IPS-18c (cell line): ENCODE measurements around the gene TENM4.
"Not testable (repeated sequence)": the region's sequence is repeated elsewhere in the genome, so short reads cannot be mapped to it uniquely, and the experiment has no call there.

Source experiments
- H3K4me3 ChIP-seq: 2 replicates; pipeline ENCODE4 v1.7.0; 2013; ENCODE audit warnings: low read depth, mild to moderate bottlenecking, low read length, moderate library complexity; ENCODE audit not compliant: insufficient read depth
- H3K9me3 ChIP-seq: one replicate; pipeline ENCODE4 v1.6.1; 2013; ENCODE audit warnings: mild to moderate bottlenecking, low read length, moderate library complexity; ENCODE audit not compliant: control insufficient read depth, insufficient read depth

The TENM4 gene

DNA sequence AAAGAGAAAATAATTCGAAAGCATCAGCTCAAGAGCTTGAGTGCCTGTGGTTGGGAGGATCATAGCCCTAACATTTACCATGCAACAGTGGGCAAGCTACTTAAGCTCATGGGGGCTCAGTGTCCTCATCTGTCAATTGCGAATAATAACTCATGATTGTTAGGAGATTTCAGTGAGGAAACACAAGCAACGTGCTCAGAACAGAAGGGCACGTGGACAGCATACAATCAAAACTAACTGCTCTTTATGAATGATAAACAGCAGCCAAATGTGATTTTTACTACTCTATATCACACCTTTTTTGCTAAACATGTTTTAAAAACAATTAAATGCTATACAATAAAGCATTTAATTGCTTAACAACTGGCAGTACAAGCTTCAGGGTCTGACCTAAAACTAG is 556.1 kb downstream of the TENM4 start:
- H3K9me3 ChIP-seq, result peaks cover under 1% of the 10 kb centered on the region
- no peak overlapping the region for H3K4me3 ChIP-seq

DNA sequence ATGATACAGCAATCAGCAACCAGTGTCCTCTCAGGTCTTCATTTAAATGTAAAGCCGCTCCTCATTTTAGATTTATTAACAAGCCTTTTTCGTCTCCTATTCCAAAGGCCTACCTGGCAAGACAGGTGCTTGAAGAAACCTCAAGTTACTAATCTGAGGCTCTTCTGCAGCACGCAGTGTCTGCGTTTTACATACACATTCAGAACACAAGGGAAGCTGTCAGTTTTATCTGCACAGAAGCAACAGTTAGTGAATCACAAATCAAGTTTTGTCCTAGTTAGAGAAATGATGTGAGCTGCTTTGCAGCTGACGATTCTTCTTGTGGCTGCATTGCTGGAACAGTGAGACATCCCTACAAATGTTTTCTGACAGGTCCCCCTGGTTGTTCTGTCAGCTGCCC is 557.3 kb downstream of the TENM4 start:
- H3K9me3 ChIP-seq, result peaks cover 10% of the 10 kb centered on the region
- no peak overlapping the region for H3K4me3 ChIP-seq

DNA sequence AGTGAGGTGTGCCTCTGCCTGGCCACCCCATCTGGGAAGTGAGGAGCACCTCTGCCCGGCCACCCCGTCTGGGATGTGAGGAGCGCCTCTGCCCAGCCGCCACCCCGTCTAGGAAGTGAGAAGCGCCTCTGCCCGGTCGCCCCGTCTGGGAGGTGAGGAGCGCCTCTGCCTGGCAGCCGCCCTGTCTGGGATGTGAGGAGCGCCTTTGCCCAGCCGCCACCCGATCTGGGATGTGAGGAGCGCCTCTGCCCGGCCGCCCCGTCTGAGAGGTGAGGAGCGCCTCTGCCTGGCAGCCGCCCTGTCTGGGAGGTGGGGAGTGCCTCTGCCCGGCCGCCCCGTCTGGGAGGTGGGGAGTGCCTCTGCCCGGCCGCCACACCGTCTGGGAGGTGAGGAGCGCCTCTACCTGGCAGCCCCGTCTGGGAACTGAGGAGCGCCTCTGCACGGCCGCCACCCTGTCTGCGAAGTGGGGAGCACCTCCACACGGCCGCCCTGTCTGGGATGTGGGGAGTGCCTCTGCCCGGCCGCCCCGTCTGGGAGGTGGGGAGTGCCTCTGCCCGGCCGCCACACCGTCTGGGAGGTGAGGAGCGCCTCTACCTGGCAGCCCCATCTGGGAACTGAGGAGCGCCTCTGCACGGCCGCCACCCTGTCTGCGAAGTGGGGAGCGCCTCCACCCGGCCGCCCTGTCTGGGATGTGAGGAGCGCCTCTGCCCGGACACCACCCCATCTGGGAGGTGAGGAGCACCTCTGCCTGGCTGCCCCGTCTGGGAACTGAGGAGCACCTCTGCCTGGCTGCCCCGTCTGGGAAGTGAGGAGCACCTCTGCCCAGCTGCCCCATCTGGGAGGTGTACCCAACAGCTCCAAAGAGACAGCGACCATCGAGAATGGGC is 561.5 kb downstream of the TENM4 start:
- H3K9me3 ChIP-seq, result peaks cover 16% of the 10 kb centered on the region
- H3K4me3 ChIP-seq, result not testable (repeated sequence)

DNA sequence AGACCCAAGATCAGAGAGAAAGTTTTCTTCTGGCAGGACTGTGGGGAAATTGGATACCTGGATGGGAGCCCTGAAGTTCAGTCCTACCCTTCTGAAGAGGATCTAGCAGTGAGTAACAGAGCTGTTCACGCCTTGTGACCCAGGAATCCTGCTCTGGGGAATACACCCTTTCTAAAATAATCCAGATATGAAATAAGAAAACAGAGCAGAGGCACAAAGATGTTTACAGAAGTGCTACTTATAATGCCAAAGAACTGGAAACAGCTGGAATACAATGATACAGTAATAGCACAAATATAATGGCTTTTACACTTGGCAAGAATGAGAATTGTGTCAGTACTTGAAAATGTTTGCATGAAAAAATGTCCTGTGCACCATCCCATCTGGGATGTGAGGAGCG is 562.2 kb downstream of the TENM4 start:
- Histone ChIP-seq H3K4me3 (no peak overlapping the region; the same call in 1 of the 2 replicates), H3K9me3 (peaks cover 16% of the 10 kb centered on the region)

DNA sequence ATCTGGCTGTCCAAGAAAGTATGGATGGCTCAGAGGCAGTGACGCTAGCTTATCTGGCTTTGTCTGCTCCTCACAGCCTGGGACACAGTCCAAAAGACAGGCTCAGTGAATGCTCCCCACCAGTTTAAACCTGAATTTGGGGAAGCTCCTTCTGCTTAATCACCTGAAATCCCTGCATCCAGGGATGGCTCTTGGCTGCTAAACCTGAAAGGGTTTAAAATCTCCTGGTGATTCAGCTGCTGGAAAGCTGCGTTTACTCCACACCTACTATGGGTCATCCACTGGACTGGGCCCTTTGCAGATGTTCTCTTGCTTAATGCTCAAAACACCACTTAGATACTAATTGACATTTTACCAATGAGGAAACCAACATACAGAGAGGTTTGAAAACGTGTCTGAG is 564.2 kb downstream of the TENM4 start:
- Histone ChIP-seq H3K9me3 (peaks cover 16% of the 10 kb centered on the region), H3K4me3 (no peak overlapping the region)

DNA sequence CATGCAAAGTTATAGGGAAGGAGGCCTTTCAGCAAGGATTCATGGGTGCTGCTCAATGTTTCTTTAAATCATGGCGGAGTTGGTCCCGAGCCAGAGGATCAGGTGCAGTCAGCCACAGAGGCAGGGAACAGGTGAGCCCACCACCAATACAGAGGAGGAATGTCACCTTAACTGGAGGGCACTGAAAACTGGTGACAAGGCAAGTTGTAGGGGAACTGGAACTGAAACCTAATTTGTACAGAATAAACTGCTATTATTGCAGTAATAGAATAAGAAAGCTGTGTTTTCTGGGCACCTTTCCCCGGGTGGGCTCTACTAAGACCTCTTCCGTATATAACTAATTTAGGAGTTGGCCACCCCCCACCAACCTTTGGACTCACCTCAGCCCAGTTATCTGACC is 570.2 kb downstream of the TENM4 start:
- no peaks in the 10 kb centered on the region for H3K9me3 ChIP-seq
- no peak overlapping the region for H3K4me3 ChIP-seq

DNA sequence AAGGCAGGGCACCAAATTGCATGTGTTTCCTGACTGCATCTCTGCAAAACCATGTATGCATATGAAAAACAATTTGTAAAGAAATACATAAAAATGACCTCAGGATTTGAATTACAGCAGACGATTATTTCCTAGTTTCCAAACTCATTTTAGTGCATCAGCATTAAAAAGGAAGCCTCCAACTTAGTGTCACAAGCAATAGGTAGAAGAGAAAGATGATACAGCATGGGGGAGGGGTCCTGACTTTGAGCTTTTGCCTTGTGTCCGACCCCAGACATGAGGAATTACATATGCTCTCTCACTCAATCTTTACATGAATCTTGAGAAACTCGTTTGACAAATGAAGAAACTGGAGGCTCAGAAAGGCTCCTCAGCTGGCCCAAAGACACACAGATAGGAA is 571.5 kb downstream of the TENM4 start:
- no peaks in the 10 kb centered on the region for H3K9me3 ChIP-seq
- H3K4me3 ChIP-seq, result no peak overlapping the region

DNA sequence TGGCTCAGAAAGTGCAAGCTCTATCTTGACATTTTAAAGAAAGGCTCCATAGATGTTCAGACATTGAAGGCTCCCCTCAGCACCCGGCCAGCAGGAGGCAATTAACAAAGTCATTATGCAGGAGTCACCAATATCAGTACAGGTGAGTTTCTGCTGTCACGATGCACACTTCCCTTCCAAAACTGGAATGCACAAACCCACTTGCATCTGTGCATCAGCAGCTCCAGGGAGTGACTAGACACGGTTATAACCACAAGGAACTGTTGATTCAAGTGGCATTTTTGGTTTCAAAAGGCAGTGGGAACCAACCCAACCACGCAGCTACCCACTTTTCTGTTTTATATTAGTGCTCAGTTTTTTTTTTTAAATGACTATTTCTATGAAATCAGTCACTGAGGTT is 572.3 kb downstream of the TENM4 start:
- no peaks in the 10 kb centered on the region for H3K9me3 ChIP-seq
- no peak overlapping the region for H3K4me3 ChIP-seq

DNA sequence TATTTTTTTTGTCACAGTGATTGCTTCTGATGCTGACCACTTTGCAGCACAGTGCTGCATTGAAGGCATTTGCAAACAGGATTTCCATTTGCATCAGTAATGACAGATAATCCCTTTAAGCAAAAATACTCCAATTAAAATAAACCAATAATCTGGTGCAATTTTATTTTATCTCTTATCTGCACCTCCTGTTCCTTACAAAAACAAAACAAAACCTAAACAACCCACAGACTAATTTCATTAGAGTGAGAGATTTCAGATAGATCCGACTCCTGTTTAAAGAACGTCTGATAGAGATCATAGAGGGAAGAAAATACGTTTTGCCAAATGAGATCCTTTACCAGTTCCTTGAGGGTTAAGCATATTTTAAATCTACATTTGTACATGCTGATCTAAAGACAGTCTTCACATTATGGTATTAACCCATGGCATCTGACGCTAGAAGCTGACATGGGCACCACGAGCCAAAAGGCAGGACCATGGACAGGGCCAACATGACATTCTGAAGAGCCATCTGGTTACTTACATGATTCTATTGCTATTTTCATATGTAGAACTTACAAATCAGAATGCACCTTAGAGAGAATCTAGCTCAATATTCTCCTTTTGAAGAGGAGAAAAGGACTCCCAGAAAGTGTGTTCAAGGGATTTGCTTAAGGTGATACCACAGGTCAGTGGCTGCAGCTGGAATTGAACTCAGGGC is 580.0 kb downstream of the TENM4 start:
- Histone ChIP-seq H3K9me3 (no peaks in the 10 kb centered on the region), H3K4me3 (no peak overlapping the region)

DNA sequence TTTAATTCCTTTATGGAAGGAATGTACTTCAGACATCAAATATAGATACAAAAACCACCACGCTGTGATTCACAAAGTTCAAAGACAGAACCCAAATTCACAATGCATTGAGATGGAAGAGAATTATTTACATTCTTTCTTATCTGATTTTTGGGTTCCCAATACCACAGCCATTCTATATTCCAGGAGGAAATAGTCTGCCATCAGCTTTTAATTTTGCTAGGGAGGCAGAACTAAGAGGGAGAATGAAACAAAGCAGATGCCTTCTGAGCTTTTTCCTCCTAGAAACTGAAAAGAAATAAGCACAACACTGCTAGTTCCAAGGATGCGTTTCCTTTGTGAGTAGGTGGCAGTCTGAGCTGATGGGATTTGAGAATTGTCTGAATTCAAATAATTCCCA is 583.1 kb downstream of the TENM4 start:
- no peak overlapping the region for H3K4me3 ChIP-seq

DNA sequence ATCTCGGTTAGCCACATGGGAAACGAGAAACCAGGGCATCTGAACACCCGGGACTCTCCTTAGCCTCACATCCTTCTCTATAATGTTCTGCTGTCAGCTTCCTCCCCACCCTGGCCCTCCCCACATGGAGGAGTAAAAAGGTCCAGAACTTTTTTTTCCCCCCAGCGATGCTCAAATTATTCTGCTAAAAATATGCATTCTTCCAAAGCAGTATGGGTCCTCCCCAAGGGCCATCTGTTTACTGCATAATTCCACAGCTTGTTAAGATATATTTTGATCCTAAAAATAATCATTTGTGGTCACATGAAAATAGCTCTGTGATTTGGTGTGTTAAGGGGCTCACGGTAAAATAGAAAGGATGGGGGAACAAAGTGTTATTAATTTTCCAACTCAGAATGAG is 584.6 kb downstream of the TENM4 start:
- Histone ChIP-seq H3K4me3 (no peak overlapping the region), H3K9me3 (peaks cover 2% of the 10 kb centered on the region)

More for the DNA sequence above, 583.1 kb downstream of the TENM4 start:
- no peaks in the 10 kb centered on the region for H3K9me3 ChIP-seq

DNA sequence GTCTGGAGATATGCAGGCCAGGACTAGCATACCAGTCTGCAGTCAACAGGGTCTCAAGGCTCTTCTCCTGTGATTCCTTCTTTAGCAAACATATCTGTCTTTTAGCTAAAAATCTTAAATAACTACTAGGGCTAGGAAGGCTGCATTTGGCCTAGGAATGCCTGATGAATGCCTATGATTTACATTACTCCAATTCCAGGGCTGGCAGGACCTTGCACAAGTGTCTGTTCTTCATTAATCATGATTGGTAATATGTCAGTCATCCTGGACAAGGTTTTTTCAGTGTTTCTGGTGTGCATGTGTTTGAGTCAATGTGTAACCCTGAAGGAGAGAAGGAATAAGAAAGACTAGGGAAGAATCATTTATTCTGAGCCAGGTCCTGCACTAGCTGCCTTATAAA is 585.7 kb downstream of the TENM4 start:
- H3K4me3 ChIP-seq, result no peak overlapping the region

DNA sequence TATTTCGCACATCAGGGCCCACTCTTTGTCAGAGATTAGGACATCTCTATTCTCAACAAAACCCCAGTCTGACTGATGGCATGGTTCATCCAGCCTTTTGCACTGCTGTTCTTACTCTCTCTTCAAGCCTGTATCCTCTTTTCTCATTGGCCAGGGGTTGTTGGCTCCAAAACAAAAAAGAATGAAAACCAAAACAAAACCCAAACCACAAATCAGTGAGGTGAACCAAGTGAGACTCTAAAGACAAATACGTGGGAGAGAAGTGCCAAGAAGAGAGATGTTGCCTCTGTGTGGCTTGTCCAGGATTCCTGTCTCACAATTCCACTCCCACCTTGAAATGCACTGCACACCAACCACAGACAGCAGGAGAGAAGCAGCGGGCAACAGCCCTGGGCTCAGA is 587.3 kb downstream of the TENM4 start:
- H3K4me3 ChIP-seq, result no peak overlapping the region
- H3K9me3 ChIP-seq, result peaks cover 2% of the 10 kb centered on the region

More for the DNA sequence above, 585.7 kb downstream of the TENM4 start:
- peaks cover 2% of the 10 kb centered on the region for H3K9me3 ChIP-seq

DNA sequence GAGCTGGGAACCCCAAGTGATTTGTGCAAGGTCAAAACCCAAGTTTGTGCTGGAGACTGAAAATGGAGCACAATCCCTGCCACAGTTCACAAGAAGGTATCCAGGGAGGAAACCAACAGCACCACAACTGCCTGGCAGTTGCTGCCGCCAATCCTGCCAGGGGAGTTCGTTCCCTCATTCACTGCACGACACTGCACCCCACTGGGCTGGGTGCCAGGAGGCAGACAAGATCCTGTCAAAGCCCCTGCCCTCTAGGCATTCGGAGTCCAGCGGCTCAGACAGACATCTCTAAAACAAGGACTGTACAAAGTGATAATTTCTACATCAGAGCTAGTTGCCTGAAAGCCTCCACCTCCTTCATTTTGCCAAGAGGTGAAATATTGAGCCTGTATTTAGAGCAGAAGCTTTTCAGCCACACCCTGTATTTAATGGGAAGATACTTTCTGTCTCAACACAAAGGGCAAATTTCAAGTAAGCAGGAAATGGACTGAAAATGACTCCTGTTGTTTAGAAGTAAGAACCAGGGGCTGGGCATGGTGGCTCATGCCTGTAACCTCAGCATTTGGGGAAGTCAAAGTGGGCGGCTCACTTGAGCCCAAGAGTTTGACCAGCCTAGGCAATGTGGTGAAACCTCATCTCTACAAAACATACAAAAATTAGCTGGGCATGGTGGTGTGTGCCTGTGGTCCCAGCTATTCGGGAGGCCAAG is 588.8 kb downstream of the TENM4 start:
- H3K9me3 ChIP-seq, result peaks cover 2% of the 10 kb centered on the region
- no peak overlapping the region for H3K4me3 ChIP-seq

DNA sequence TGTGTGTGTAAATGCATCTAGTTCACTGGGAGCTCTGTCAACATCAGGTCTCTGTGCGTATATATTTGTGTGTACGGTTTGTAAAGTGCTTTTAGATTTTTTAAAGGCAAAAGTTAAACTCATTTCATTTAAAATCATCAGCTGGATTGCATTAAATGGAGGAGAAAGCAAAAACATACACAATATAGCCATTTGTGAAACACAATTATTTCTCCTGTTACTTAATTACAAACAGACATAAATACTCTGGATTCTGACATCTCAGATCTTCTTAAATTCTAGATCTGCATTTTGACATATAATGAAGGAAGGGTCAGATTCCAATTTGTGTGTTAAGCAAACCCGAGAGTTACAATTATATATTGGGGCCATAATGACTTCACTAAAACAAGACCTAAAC is 590.8 kb downstream of the TENM4 start:
- peaks cover 2% of the 10 kb centered on the region for H3K9me3 ChIP-seq
- H3K4me3 ChIP-seq, result no peak overlapping the region

DNA sequence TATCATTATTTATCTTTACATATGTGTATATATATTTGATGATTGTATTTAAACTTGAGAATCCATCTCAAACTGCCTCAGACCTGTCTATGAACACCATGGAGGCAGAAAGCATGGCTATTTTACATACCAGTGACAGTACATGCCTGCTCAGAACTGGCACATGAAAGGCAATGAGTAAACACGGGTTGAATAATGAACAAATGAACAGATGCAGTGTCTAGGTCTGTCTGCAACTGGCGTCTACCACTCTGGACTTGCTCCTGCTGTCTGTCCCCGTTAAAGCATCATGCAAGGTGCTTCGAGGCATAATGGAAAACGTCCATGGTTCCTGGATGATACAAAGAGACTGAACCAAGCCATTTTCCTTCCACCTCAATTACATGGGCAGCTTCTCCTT is 594.6 kb downstream of the TENM4 start:
- Histone ChIP-seq H3K9me3 (no peaks in the 10 kb centered on the region), H3K4me3 (no peak overlapping the region)

DNA sequence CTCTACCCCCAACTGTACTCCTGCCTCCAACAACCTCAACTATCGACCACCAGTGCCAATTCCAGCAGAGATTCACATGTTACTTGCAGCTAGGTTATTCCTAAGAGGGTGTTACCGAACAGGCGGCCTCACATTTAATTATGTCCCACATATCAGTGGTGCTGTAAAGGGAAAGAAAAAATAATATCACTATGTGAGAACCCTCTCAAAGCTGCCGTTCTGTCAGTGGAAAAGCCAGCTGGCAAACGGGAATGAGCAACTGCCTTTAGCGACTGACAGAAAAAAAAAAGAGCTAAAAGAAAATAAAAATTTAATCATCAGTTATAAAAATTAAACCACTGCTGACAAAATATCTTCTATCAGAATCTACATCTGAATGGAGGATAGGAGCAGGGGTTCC is 595.3 kb downstream of the TENM4 start:
- no peaks in the 10 kb centered on the region for H3K9me3 ChIP-seq

More for the DNA sequence above, 595.3 kb downstream of the TENM4 start:
- no peak overlapping the region for H3K4me3 ChIP-seq
